GM18526 (cell line): ENCODE measurements around the gene POLN.

Experiments used
- POLR2A ChIP-seq: IDR thresholded peaks from 3 replicates; pipeline ENCODE4 v1.6.1; 2011; ENCODE audit not compliant: insufficient read length; ENCODE audit errors: extremely low read depth

POLN gene

DNA sequence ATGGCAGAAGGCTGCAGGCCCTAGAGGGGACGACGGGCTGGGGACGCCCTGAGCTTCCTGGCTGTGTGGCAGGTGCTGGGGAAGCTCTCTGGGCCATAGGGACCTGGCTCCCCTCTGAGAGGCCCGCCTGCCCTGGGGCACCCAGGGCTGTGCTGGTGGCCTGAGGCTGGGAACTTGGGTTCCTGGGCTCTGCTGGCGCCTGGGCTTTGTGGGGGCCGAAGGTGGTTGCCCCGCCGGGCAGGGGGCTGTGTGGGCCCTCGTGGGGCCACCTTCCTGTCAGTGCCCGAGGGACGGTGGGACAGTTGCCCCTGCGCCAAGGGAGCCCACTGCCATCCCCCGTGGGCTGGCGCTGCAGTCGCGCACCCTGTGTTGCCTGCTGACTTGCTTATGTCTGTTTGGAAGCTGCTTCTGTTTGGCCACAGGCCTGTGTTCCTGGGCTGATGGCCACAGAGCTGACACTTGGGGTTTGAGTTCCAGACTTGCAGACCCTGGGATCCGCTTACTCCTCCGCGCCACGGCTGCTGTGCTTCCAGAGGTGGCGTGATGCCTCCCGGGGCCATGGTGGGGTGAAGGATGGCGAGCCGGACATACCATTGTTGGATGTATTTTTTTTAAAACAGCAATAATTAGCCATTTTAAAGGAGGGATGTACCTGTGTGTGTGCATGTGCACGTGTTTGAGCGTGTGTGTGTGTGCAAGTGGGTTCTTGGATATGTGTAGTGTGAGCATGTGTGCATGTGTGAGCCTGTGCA lies 174.3 kb downstream of the POLN start:
- TF ChIP-seq POLR2A = no peak

DNA sequence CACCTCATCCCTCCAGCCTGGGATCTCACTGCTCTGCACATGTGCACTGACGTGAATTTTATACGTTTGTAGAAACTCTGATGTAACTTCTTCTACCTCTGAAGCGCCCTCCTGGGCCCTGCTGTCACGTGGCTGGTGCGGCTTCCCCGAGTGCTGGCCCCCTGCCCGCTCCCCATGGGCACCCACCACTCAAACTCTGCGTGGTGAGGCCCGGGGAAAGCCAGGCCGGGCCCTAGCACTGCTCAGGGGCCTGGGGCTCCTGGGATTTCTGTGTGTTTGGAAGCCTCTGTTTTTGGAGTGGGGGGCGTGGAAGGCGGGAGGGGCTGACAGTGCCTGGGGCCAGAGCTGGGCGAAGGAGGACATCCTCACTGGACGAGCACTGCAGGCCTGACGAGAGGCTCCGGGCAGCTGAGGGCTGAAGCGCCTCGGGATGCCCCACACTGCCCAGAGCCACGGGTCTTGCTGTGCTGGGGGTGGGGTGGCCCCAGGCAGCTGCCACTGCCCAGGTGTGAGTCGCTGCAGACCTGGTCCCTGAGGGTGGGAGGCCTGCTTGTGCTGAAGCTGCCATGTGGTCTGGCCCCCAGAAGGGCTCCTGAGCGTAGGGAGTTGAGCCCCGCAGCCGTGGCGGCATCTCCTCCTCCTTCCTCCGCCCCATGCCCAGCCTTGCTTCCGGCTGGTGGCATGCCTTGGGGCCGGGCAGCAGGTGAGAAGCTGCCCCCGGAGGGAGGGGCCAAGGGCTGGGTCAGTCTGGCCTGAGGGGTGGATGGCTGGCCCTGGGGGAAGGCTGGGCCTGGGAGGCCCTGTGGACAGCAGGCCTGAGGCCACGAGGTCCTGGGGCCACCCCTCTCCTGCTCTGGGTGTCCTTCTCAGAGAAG lies 175.1 kb downstream of the POLN start:
- TF ChIP-seq POLR2A = no peak

DNA sequence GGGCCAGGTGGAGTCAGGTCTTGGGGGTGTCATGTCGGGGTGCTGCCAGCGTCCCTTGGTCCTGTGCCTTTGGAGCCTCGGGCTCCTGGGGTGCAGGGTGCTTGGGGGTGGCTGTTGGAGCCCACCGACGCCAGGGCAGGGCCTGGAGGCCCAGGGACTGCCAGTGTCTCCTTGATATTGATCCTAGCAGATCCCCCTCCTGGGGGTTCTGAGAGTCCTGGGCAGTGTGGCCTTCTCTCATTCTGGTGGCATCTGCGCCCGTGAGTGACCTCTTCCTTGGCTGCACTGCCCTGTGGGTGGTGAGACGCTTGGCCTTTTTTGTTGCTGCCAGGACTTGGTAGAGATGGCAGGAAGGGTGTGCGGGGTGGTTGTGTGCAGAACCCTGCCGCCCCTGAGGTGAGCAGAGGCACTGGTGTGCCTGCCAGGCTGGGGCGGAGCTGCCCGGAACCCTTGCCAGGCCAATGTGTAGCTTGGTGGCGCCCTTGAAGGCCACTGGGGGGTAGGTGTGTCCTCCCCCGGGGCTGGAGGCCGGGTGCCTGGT lies 175.8 kb downstream of the POLN start:
- no peak for TF ChIP-seq POLR2A

DNA sequence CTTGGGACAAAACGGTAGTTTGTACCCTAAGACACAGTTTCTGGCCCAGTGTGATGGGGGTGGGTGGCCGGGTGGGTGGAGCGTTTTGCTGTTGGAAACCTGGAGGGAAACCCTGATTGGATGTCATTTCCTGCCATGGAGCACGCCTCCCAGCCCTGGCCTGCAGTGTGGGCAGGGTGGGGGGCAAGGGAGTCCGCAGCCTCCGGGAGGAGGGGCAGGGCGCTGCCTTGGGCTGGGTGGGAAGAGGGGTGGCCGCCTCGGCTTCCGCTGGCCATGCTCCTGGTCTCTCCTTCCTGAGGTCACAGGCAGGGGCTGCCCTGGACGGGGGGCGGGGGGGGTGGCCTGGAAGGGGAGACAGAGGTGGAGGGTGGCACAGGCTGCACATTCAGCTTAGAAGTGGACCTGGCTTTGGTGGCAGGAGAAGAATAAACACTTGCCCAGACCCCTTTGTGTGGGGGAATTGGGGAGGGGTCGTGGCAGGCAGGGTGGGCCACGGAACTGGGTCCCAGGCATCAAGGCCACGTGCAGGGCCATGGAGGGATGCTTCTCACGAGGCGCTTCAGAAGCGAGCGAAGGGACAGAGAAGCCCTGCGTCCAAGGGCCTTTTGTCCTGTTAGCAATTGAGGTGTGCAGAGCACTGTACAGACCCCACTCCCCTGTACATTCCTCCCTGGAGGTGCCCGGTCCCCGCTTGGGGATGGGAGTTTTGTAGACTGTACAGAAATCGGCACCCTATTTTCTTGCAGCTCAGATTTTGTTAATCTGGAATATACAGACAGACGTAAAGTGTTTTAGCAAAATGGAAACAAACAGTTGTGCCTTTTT lies 176.6 kb downstream of the POLN start:
- TF ChIP-seq POLR2A = no peak

DNA sequence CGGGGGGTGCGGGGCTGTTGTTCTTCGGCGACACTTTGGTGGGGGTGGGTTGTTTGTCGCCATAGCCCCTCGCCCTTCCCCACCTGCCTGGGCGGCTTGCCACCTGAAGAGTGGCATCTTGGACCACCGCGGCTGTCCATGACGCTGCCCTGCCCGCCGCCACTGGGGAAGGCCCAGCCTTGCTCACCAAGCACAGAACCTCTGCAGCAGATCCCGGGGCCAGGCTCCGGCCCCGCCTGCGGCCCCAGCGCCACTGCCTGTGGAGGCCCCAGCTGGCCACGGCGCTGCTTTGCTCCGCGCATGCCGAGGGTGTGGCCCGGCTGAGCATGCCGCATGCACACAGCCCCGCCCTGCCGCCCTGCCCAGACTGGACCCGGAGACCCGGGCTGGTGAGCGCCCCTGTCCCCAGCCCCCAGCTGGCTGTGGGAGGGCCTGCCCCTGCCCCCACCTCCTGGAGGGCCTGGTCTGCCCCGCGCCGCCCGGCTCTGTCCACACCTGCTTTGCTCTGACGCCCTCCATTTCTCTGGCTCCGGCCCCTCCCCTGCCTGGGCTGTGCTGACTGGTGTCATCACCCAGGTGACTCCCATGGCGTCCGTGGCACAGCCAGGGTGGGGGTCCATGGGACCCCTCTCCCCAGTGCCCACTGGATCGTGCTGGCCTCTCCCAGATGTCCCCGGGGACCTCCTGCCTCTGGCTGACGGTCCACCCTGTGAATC lies 177.5 kb downstream of the POLN start:
- no peak for TF ChIP-seq POLR2A

DNA sequence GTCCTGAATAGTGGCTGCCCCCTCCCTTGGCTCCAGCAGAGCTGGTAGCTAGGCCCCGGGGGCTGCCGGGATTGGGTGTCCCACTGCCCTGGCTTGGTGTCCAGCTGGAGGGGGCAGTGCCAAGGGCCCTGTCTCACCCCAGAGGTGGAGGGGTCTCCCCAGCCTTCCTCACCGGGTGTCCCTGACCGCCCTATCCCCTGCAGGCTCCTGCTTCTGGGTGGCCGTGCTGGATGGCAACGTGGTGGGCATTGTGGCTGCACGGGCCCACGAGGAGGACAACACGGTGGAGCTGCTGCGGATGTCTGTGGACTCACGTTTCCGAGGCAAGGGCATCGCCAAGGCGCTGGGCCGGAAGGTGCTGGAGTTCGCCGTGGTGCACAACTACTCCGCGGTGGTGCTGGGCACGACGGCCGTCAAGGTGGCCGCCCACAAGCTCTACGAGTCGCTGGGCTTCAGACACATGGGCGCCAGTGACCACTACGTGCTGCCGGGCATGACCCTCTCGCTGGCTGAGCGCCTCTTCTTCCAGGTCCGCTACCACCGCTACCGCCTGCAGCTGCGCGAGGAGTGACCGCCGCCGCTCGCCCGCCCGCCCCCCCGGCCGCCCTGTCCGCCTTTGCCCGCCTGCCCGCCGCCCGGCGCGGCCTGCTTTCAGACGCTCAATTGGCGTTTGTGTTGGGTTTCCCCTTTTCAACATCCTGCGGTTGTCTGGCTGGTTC lies 178.2 kb downstream of the POLN start:
- no peak for TF ChIP-seq POLR2A

DNA sequence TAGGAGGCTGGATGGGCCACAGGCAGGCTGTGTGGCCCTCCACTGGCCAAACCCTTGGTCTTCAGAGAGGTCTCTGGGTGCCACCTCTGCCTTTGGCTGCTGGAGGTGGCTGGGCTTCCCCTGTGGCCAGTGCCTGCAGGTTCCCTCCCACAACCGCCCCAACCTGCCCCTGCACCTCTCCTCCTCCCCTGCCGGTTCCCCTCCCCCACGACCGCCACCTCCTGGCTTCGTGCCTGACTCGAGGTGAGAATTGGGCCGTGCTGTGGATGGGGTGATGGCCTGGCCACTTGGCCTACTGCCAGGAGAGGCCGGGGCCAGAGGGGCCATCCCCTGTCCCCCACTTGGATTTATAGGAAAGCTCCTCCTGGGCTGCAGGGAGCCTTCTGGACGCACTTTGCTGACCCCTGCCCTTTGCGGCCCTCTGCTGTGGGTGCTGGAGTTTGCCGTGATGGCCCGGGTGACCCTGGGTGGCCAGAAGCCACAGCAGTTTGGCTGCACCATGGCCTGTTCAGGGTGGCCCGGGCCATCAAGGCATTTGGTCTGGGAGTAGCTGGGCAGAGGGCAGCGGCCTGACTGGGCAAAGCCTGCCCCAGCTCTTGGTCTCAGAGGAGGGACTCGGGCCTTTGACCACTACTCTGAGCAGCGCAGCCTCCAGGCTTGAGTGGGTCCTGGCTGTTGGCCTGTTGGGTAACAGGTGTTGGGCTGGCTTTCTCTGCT lies 179.0 kb downstream of the POLN start:
- no peak for TF ChIP-seq POLR2A

DNA sequence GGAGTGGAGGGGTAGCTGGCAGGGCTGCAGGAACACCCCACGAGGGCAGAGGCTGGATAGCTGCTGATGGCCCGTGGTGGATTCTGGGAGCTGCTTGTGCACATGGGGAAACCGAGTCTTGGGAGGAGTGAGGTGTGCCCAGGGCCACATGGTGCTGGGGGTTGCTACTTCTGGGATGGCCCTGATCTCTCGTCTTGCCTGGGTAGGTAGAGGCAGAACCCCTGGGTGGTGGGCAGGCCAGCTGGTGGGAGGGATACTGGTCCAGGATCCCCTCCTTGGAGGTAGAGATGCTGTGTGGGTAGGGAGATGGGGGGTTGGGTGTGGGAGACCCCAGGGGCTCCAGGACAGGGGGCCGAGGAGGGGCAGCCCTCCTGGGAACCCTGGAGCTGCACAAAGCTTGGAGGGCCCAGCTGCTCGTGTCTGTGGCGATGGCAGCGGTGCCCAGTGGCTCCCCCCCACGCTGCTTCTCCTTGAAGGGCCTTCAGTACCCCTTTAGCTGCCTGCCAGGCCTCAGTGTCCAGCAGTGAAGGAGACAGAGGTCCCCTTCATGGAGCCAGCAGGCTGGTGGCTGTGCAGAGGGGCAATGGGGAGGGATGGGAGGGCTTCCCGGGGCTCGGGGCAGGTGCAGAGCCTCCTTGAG lies 179.6 kb downstream of the POLN start:
- no peak for TF ChIP-seq POLR2A

DNA sequence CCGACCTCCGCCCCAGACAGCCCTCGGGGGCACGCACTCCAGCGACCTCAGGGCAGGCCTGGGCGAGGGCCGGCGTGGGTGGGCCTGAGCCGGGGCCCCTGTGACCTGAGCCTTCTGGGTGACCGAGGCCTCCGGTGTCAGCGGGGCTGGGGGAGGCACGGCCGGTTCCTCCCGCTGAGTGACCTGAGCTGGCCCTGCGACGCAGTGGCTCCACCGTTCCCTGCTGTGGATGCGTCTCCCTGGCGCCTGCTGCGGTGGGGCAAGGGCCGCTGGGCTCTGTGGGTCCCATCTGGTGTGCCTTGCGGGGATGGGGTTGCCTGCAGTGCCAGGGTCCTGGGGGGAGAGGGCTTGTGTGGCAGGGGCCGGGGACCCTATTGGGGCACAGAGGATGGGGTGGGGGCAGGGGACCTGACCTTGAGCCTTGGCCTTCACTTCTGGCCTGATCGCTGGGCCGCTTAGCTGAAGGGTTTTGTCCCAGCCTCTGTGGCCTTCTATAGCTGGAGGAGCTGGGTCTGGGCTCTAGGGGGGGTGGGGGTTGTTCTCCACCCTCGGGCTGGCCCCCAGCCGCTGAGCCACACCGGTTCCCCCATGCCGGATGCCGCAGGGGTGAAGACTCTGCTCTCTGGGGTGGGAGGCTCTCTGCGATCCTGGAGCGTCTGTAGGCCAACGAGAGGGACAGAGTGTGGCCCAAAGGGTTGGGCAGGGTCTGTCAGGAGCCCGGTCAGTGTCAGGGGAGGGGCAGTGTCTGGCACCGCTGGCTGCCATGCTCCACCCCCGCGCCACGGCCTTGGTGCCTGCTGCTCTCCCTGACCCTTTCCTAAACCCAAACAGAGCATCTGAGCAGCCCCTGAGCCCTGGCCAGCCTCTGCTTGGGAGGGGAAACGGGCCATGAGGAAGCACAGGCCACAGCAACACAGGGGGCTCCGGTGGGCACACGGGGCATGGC lies 180.5 kb downstream of the POLN start:
- no peak for TF ChIP-seq POLR2A

DNA sequence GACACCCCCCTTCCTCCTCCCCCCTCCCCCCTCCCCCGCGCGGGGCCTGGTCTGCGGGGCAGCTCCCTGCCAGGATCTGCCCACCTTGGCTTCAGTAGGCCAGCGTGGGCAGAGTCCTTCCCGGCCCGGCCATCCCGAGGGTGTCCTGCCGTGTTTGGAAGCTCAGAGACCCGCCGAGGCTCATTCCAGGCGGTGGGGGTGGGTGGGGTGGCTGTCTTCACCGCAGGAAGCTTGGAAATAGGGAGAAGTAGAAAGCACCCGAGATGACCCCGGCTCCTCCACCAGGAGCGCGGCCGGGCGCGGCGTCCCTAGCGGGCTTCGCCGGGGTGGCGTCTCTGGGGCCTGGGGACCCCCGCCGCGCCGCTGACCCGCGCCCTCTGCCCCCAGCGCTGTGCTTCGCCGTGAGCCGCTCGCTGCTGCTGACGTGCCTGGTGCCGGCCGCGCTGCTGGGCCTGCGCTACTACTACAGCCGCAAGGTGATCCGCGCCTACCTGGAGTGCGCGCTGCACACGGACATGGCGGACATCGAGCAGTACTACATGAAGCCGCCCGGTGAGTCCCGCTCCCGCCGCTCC lies 181.2 kb downstream of the POLN start:
- no peak for TF ChIP-seq POLR2A
